Measurements from ENCODE around the gene EDN2.

- TF ChIP-seq, protein P1, sequence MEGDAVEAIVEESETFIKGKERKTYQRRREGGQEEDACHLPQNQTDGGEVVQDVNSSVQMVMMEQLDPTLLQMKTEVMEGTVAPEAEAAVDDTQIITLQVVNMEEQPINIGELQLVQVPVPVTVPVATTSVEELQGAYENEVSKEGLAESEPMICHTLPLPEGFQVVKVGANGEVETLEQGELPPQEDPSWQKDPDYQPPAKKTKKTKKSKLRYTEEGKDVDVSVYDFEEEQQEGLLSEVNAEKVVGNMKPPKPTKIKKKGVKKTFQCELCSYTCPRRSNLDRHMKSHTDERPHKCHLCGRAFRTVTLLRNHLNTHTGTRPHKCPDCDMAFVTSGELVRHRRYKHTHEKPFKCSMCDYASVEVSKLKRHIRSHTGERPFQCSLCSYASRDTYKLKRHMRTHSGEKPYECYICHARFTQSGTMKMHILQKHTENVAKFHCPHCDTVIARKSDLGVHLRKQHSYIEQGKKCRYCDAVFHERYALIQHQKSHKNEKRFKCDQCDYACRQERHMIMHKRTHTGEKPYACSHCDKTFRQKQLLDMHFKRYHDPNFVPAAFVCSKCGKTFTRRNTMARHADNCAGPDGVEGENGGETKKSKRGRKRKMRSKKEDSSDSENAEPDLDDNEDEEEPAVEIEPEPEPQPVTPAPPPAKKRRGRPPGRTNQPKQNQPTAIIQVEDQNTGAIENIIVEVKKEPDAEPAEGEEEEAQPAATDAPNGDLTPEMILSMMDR (IDR thresholded peaks at IDR 0.05) = no peak
- no peak for TF ChIP-seq POLR2A (IDR thresholded peaks at IDR 0.05)
Measured at GRCh38 chr1:41500378-41500777, 15.9 kb upstream of the EDN2 start.
